HepG2 (cell line): ENCODE results near the gene M1AP. TPM values are rescaled to one million over a fixed set of nuclear protein-coding genes. Genes with fewer than 3 reads are reported as not detected.

ENCODE experiments used
- CCAR2 ChIP-seq: fragments of 200-400 bp; formaldehyde crosslinking; optimal IDR thresholded peaks from 2 replicates; pipeline ENCODE3; 2018; ENCODE audit warnings: low read depth, mild to moderate bottlenecking, low read length, moderate library complexity
- MYC ChIP-seq: sonication (generic); formaldehyde crosslinking; IDR thresholded peaks from 2 replicates; pipeline ENCODE4 v1.9.0; 2021; ENCODE audit warnings: missing genetic modification reagents, borderline replicate concordance
- NFKB2 ChIP-seq: sonication (generic); formaldehyde crosslinking; IDR thresholded peaks from 2 replicates; pipeline ENCODE4 v1.4.0; 2020; ENCODE audit warnings: missing genetic modification reagents, borderline replicate concordance
- TAF1 ChIP-seq: sonication (generic); formaldehyde crosslinking; IDR thresholded peaks from 2 replicates; pipeline ENCODE4 v1.4.0; 2020; ENCODE audit warnings: missing genetic modification reagents
- ZNF230 ChIP-seq: sonication (generic); formaldehyde crosslinking; IDR thresholded peaks from 2 replicates; pipeline ENCODE4 v1.4.0; 2020; ENCODE audit warnings: mild to moderate bottlenecking, missing genetic modification reagents
- polyA plus RNA-seq, 8 experiments: library from polyadenylated mRNA; depleted of rRNA in 3 of 8; stranded (reverse) in 7 of 8; unstranded in 1 of 8; fragments of >200 nt; fragmentation: Illumina TruSeq in 4 of 8; extraction: Trizol in 4 of 8; gene quantifications; 2 replicates each; pipeline versions ENCODE4 v1.2.1 to v1.2.3, GENCODE V29; 2011 to 2016; ENCODE audit warnings: low read depth in 4 of 8, missing spikeins in 1 of 8, mixed read lengths in 1 of 8; ENCODE audit not compliant: insufficient read depth in 1 of 8
- total RNA-seq, 5 experiments: library from RNA; depleted of rRNA; stranded (reverse); fragments of >200 nt; fragmentation: Illumina TruSeq; extraction: Trizol; gene quantifications; 2 replicates each; pipeline ENCODE4 v1.2.3, GENCODE V29; 2016; ENCODE audit warnings: low read depth in 1 of 5
- TF ChIP-seq, protein P1 (sequence below): sonication (generic); formaldehyde crosslinking; IDR thresholded peaks from 2 replicates; pipeline ENCODE4 v1.5.0; 2020; ENCODE audit warnings: mild to moderate bottlenecking, missing genetic modification reagents, borderline replicate concordance

M1AP gene
- total and polyA plus RNA-seq, 2 of the 13 experiments (the other 11 are each of a cell fraction or from before 2014, with no cell fraction given) = not detected

DNA sequence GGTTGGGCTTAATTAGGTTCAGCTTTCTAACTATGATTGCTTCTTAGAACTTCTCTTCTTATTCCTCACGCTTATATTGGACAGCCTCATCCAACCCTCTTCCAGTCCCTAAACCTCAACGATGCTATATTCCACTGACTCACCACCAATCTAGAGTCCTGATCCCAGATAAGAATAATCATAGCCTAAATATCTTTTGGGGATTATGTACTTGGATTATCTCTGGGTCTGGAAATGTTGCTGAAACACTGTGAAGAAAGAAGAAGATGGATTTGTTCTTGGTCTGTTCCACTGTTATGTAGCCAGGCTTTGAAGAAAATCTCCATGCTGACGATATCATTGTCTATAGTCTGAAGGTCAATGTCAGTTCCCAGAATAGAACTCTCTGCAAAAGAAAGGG, 66.7 kb downstream of the M1AP start (continued):
- TF ChIP-seq, protein P1, sequence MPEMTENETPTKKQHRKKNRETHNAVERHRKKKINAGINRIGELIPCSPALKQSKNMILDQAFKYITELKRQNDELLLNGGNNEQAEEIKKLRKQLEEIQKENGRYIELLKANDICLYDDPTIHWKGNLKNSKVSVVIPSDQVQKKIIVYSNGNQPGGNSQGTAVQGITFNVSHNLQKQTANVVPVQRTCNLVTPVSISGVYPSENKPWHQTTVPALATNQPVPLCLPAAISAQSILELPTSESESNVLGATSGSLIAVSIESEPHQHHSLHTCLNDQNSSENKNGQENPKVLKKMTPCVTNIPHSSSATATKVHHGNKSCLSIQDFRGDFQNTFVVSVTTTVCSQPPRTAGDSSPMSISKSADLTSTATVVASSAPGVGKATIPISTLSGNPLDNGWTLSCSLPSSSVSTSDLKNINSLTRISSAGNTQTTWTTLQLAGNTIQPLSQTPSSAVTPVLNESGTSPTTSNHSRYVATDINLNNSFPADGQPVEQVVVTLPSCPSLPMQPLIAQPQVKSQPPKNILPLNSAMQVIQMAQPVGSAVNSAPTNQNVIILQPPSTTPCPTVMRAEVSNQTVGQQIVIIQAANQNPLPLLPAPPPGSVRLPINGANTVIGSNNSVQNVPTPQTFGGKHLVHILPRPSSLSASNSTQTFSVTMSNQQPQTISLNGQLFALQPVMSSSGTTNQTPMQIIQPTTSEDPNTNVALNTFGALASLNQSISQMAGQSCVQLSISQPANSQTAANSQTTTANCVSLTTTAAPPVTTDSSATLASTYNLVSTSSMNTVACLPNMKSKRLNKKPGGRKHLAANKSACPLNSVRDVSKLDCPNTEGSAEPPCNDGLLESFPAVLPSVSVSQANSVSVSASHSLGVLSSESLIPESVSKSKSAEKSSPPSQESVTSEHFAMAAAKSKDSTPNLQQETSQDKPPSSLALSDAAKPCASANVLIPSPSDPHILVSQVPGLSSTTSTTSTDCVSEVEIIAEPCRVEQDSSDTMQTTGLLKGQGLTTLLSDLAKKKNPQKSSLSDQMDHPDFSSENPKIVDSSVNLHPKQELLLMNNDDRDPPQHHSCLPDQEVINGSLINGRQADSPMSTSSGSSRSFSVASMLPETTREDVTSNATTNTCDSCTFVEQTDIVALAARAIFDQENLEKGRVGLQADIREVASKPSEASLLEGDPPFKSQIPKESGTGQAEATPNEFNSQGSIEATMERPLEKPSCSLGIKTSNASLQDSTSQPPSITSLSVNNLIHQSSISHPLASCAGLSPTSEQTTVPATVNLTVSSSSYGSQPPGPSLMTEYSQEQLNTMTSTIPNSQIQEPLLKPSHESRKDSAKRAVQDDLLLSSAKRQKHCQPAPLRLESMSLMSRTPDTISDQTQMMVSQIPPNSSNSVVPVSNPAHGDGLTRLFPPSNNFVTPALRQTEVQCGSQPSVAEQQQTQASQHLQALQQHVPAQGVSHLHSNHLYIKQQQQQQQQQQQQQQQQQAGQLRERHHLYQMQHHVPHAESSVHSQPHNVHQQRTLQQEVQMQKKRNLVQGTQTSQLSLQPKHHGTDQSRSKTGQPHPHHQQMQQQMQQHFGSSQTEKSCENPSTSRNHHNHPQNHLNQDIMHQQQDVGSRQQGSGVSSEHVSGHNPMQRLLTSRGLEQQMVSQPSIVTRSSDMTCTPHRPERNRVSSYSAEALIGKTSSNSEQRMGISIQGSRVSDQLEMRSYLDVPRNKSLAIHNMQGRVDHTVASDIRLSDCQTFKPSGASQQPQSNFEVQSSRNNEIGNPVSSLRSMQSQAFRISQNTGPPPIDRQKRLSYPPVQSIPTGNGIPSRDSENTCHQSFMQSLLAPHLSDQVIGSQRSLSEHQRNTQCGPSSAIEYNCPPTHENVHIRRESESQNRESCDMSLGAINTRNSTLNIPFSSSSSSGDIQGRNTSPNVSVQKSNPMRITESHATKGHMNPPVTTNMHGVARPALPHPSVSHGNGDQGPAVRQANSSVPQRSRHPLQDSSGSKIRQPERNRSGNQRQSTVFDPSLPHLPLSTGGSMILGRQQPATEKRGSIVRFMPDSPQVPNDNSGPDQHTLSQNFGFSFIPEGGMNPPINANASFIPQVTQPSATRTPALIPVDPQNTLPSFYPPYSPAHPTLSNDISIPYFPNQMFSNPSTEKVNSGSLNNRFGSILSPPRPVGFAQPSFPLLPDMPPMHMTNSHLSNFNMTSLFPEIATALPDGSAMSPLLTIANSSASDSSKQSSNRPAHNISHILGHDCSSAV (CRISPR knock-in tag) = no peak
- TF ChIP-seq NFKB2 (CRISPR knock-in tag) (no peak), ZNF230 (CRISPR knock-in tag) (no peak), CCAR2 (no peak), MYC (no peak), TAF1 (CRISPR knock-in tag) (no peak)
- TF ChIP-seq, all 625 proteins: peak for 0
